Neural cell (in vitro differentiated cells): Measurements from ENCODE around the gene FBLN2.

Experiments
- CTCF ChIP-seq: fragments of 450-650 bp; IDR thresholded peaks from 2 replicates; pipeline ENCODE4 v1.5.1; 2014; ENCODE audit warnings: antibody characterized with exemption, mild to moderate bottlenecking, moderate library complexity; ENCODE audit not compliant: poor library complexity, severe bottlenecking
- EP300 ChIP-seq: fragments of 450-650 bp; conservative IDR thresholded peaks from 2 replicates; pipeline ENCODE4 v1.6.1; 2014; ENCODE audit warnings: antibody characterized with exemption, mild to moderate bottlenecking, moderate library complexity; ENCODE audit not compliant: poor library complexity, severe bottlenecking
- POLR2AphosphoS5 ChIP-seq: IDR thresholded peaks from 2 replicates; pipeline ENCODE4 v1.6.1; 2012

GRCh38 chr3:13561376-13561775 lies 12.5 kb downstream of the FBLN2 start:
- no peak for TF ChIP-seq CTCF
- no peak for TF ChIP-seq POLR2AphosphoS5
- TF ChIP-seq EP300 = no peak
